Psoas muscle (tissue), 8 donors: ENCODE data around the gene MAP1A. TPM values are rescaled to one million over a fixed set of nuclear protein-coding genes. Genes with fewer than 3 reads are reported as not detected.

ENCODE experiments used
- ATAC-seq, 4 donors: fragments of 200-7000 bp; cut with Tn5 transposase; one replicate each; pipeline ENCODE4 v1.9.1; 2020; ENCODE audit warnings: moderate library complexity in 3 of 4, mild to moderate bottlenecking in 2 of 4
- DNase-seq, 2 donors: peaks; one replicate each; pipeline ENCODE4 v3.0.0-alpha.2; 2020
- H3K27ac ChIP-seq: fragments of 200-600 bp; one replicate; pipeline ENCODE4 v1.8.0; 2022
- H3K27me3 ChIP-seq, 3 donors: fragments of 200-600 bp in 1 of 3; one replicate each; pipeline versions ENCODE4 v1.6.1 to v1.8.0; 2013 to 2022; ENCODE audit warnings: low read length in 2 of 3, mild to moderate bottlenecking in 2 of 3, moderate library complexity in 1 of 3; ENCODE audit not compliant: insufficient read depth in 3 of 3
- H3K36me3 ChIP-seq, 2 donors: fragments of 200-600 bp in 1 of 2; one replicate each; pipeline versions ENCODE4 v1.6.1 to v1.8.0; 2013 to 2022; ENCODE audit warnings: low read depth in 1 of 2, mild to moderate bottlenecking in 1 of 2, moderate library complexity in 1 of 2; ENCODE audit not compliant: insufficient read depth in 1 of 2
- H3K4me1 ChIP-seq: fragments of 200-600 bp; one replicate; pipeline ENCODE4 v1.8.0; 2022
- H3K4me3 ChIP-seq: fragments of 200-600 bp; one replicate; pipeline ENCODE4 v1.8.0; 2022; ENCODE audit warnings: mild to moderate bottlenecking
- H3K9me3 ChIP-seq: fragments of 200-600 bp; one replicate; pipeline ENCODE4 v1.8.0; 2022
- WGBS, 3 donors: extraction: QIAGEN DNeasy Blood & Tissue Kit; methylation state at CpG; one replicate each; pipeline versions ENCODE4 v1.1.6 to v1.1.7; 2013; 5-methylcytosine and 5-hydroxymethylcytosine counted together
- intact Hi-C, 2 donors: fragments of 100-400 bp; cut with DNase I; formaldehyde crosslinking; loops; one replicate each; pipeline versions ENCODE4 v1.11.0 to v1.14.2; 2022
- polyA plus RNA-seq, 3 donors: library from polyadenylated mRNA; stranded (reverse); fragments of 200-250 nt; gene quantifications; one replicate each; pipeline ENCODE4 v1.2.3, GENCODE V29; 2013
- total RNA-seq, 4 donors: library from RNA; stranded (reverse); fragmentation: NEBNext Ultra II Directional in 2 of 4; extraction: Animal tissue kit (Norgen Biotek cat#: 25700) in 2 of 4; gene quantifications; one replicate each; pipeline versions ENCODE4 v1.2.1 to v1.2.4, GENCODE V29; 2021 to 2023
- TF ChIP-seq, protein P1 (sequence below): fragments of 200-600 bp; IDR thresholded peaks from one replicate; pipeline ENCODE4 v1.8.0; 2022; ENCODE audit warnings: antibody characterized with exemption
- donor health status: healthy with polysubstance abuse.
- donor health status: DM: no; HTN: no; CAD: no; lungs with moderate emphysema.
- donor health status: Bipolar disorder and iron deficiency.
- donor health status: healthy.
- donor health status: DM: yes; HTN: yes; CAD: no.
- donor health status: DM: no; HTN: no; CAD: no.
- donor health status: DM: no; HTN: no; CAD: no.
- donor health status: DM: yes; HTN: yes; CAD: no.

MAP1A gene
- total and polyA plus RNA-seq, 7 donors, result 0.63 to 25.1 (median 2.7) TPM

DNA sequence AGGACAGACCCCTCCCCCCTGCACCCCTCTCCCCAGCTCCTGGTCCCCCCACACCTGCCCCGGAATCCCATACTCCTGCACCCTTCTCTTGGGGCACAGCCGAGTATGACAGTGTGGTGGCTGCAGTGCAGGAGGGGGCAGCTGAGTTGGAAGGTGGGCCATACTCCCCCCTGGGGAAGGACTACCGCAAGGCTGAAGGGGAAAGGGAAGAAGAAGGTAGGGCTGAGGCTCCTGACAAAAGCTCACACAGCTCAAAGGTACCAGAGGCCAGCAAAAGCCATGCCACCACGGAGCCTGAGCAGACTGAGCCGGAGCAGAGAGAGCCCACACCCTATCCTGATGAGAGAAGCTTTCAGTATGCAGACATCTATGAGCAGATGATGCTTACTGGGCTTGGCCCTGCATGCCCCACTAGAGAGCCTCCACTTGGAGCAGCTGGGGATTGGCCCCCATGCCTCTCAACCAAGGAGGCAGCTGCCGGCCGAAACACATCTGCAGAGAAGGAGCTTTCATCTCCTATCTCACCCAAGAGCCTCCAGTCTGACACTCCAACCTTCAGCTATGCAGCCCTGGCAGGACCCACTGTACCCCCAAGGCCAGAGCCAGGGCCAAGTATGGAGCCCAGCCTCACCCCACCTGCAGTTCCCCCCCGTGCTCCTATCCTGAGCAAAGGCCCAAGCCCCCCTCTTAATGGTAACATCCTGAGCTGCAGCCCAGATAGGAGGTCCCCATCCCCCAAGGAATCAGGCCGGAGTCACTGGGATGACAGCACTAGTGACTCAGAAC, 9.8 kb downstream of the MAP1A start:
- Histone ChIP-seq H3K4me1 (no peaks in the 10 kb centered on the region), H3K27ac (no peak overlapping the region), H3K27me3 (no peaks in the 10 kb centered on the region), H3K9me3 (no peaks in the 10 kb centered on the region), H3K4me3 (no peak overlapping the region), H3K36me3 (peaks cover 0 to 15% of the 10 kb centered on the region in 2 donors)
- TF ChIP-seq, protein P1, sequence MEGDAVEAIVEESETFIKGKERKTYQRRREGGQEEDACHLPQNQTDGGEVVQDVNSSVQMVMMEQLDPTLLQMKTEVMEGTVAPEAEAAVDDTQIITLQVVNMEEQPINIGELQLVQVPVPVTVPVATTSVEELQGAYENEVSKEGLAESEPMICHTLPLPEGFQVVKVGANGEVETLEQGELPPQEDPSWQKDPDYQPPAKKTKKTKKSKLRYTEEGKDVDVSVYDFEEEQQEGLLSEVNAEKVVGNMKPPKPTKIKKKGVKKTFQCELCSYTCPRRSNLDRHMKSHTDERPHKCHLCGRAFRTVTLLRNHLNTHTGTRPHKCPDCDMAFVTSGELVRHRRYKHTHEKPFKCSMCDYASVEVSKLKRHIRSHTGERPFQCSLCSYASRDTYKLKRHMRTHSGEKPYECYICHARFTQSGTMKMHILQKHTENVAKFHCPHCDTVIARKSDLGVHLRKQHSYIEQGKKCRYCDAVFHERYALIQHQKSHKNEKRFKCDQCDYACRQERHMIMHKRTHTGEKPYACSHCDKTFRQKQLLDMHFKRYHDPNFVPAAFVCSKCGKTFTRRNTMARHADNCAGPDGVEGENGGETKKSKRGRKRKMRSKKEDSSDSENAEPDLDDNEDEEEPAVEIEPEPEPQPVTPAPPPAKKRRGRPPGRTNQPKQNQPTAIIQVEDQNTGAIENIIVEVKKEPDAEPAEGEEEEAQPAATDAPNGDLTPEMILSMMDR, result no peak
- DNase-seq, result no peak
- intact Hi-C loops, result no loop called here
- WGBS, 3 donors, result 70 to 76% (median 75%) methylated on average over 9 of the region's 9 CpGs
- ATAC-seq, result no peak

DNA sequence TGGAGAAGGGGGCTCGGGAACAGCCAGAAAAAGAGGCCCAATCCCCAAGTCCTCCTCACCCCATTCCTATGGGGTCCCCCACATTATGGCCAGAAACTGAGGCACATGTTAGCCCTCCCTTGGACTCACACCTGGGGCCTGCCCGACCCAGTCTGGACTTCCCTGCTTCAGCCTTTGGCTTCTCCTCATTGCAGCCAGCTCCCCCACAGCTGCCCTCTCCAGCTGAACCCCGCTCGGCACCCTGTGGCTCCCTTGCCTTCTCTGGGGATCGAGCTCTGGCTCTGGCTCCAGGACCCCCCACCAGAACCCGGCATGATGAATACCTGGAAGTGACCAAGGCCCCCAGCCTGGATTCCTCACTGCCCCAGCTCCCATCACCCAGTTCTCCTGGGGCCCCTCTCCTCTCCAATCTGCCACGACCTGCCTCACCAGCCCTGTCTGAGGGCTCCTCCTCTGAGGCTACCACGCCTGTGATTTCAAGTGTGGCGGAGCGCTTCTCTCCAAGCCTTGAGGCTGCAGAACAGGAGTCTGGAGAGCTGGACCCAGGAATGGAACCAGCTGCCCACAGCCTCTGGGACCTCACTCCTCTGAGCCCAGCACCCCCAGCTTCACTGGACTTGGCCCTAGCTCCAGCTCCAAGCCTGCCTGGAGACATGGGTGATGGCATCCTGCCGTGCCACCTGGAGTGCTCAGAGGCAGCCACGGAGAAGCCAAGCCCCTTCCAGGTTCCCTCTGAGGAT, 10.6 kb downstream of the MAP1A start:
- no peaks in the 10 kb centered on the region for H3K27me3 ChIP-seq
- WGBS, 3 donors, result 83 to 87% (median 86%) methylated on average over 12 of the region's 12 CpGs
- H3K9me3 ChIP-seq, result no peaks in the 10 kb centered on the region
- intact Hi-C loops, result no loop called here
- no peak overlapping the region for H3K4me3 ChIP-seq
- H3K36me3 ChIP-seq, result peaks cover 0 to 10% of the 10 kb centered on the region in 2 donors
- DNase-seq (no peak), ATAC-seq (no peak)
- TF ChIP-seq, protein P1, result no peak
- H3K4me1 ChIP-seq, result no peaks in the 10 kb centered on the region
- H3K27ac ChIP-seq, result no peak overlapping the region

DNA sequence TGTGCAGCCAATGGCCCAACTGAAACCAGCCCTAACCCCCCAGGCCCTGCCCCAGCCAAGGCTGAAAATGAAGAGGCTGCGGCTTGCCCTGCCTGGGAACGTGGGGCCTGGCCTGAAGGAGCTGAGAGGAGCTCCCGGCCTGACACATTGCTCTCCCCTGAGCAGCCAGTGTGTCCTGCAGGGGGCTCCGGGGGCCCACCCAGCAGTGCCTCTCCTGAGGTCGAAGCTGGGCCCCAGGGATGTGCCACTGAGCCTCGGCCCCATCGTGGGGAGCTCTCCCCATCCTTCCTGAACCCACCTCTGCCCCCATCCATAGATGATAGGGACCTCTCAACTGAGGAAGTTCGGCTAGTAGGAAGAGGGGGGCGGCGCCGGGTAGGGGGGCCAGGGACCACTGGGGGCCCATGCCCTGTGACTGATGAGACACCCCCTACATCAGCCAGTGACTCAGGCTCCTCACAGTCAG, 11.2 kb downstream of the MAP1A start:
- no peaks in the 10 kb centered on the region for H3K4me1 ChIP-seq
- WGBS, 3 donors, result 82 to 84% (median 82%) methylated on average over 11 of the region's 11 CpGs
- H3K27me3 ChIP-seq, result no peaks in the 10 kb centered on the region
- H3K9me3 ChIP-seq, result no peaks in the 10 kb centered on the region
- H3K36me3 ChIP-seq, result peaks cover 0 to 9% of the 10 kb centered on the region in 2 donors
- DNase-seq (no peak), ATAC-seq (no peak)
- intact Hi-C loops, result no loop called here
- H3K4me3 ChIP-seq, result no peak overlapping the region
- H3K27ac ChIP-seq, result no peak overlapping the region
- TF ChIP-seq, protein P1, result no peak

- intact Hi-C loops, result no loop called here
- H3K4me1 ChIP-seq, result no peaks in the 10 kb centered on the region
- H3K9me3 ChIP-seq, result no peaks in the 10 kb centered on the region
- TF ChIP-seq, protein P1, result no peak
- no peak overlapping the region for H3K27ac ChIP-seq
- WGBS, 3 donors, result 93 to 95% (median 94%) methylated on average over 15 of the region's 15 CpGs
- H3K4me3 ChIP-seq, result no peak overlapping the region
- ATAC-seq (no peak), DNase-seq (no peak)
- peaks cover 0 to 14% of the 10 kb centered on the region in 2 donors for H3K36me3 ChIP-seq
- H3K27me3 ChIP-seq, result no peaks in the 10 kb centered on the region
Measured at GRCh38 chr15:43529141-43529540, 11.7 kb downstream of the MAP1A start.
